T follicular helper cell (primary cell): Measurements from ENCODE around the gene SDF2L1.
"Not testable (repeated sequence)": the region's sequence is repeated elsewhere in the genome, so short reads cannot be mapped to it uniquely, and the experiment has no call there.

ENCODE experiments used
- DNase-seq: peaks from one replicate; pipeline ENCODE4 v3.0.0-alpha.2; 2020; ENCODE audit warnings: low read depth

SDF2L1 gene

GRCh38 chr22:21686634-21687393 is 44.7 kb downstream of the SDF2L1 start:
- no peak for DNase-seq

- no peak for DNase-seq
Measured at GRCh38 chr22:21687685-21688259, 45.7 kb downstream of the SDF2L1 start.

- no peak for DNase-seq
Measured at GRCh38 chr22:21688341-21688705, 46.2 kb downstream of the SDF2L1 start.

- no peak for DNase-seq
Measured at GRCh38 chr22:21688706-21689381, 46.7 kb downstream of the SDF2L1 start.

GRCh38 chr22:21690401-21690801 is 48.3 kb downstream of the SDF2L1 start:
- DNase-seq, result no peak

- no peak for DNase-seq
Measured at GRCh38 chr22:21691816-21692215, 49.7 kb downstream of the SDF2L1 start.

GRCh38 chr22:21692856-21693255 is 50.8 kb downstream of the SDF2L1 start:
- not testable (repeated sequence) for DNase-seq

- DNase-seq, result no peak
Measured at GRCh38 chr22:21693333-21693998, 51.4 kb downstream of the SDF2L1 start.
